ENCODE data around the gene PINLYP.
"Not testable (repeated sequence)": the region's sequence is repeated elsewhere in the genome, so short reads cannot be mapped to it uniquely, and the experiment has no call there.

- TF ChIP-seq SMC3 (IDR thresholded peaks at IDR 0.05); CTCF (IDR thresholded peaks at IDR 0.05); BHLHE40 (IDR thresholded peaks at IDR 0.05; ENCODE audit: low read depth, low read length); MAFK (IDR thresholded peaks at IDR 0.05; ENCODE audit: partially characterized antibody); POLR2A (IDR thresholded peaks at IDR 0.05; ENCODE audit: low read length); HMGXB4 (CRISPR knock-in tag; IDR thresholded peaks at IDR 0.05; ENCODE audit: borderline replicate concordance); NPAS2 (CRISPR knock-in tag; IDR thresholded peaks at IDR 0.05; ENCODE audit: borderline replicate concordance); ESRRA (IDR thresholded peaks at IDR 0.05; ENCODE audit: borderline replicate concordance, low read length); ZFP36 (IDR thresholded peaks at IDR 0.05; ENCODE audit: borderline replicate concordance, partially characterized antibody): not testable (repeated sequence)
These were observed 11.4 kb downstream of the PINLYP start for GRCh38 chr19:43587029-43587428.

All from A549 (cell line).